ENCODE measurements around the gene IFIT2. TPM values are rescaled to one million over a fixed set of nuclear protein-coding genes. Genes with fewer than 3 reads are reported as not detected.

IFIT2 gene
- total RNA-seq, 1 donor from 2014 or later, result 4.9 TPM

GRCh38 chr10:89273680-89274079 lies 28.2 kb upstream of the IFIT2 start:
- no peaks in the 10 kb centered on the region for H3K36me3 Mint-ChIP-seq (ENCODE audit: low read depth)
- POLR2A ChIA-PET, result no interaction called here

GRCh38 chr10:89274928-89275327 lies 26.9 kb upstream of the IFIT2 start:
- no peaks in the 10 kb centered on the region for H3K9me3 Mint-ChIP-seq
- no peaks in the 10 kb centered on the region for H3K36me3 Mint-ChIP-seq (ENCODE audit: low read depth)

More at GRCh38 chr10:89273680-89274079, 28.2 kb upstream of the IFIT2 start:
- no peak overlapping the region for H3K27ac Mint-ChIP-seq
- no peak overlapping the region for H3K4me3 Mint-ChIP-seq
- TF ChIP-seq CTCF (IDR thresholded peaks at IDR 0.05), result no peak
- no peaks in the 10 kb centered on the region for H3K9me3 Mint-ChIP-seq
- intact Hi-C loops (cut with micrococcal nuclease), result no loop called here
- DNase-seq (no peak), ATAC-seq (ENCODE audit: low read depth) (no peak)
- CTCF ChIA-PET, result interaction anchor here (1.3 to 1.4 kb wide), 2 partner anchors 10 to 96 kb away, joined by 3 to 4 read pairs; no protein-coding TSS in a partner anchor
- H3K4me1 Mint-ChIP-seq, result no peaks in the 10 kb centered on the region
- H3K27me3 Mint-ChIP-seq, result peaks cover 7% of the 10 kb centered on the region

GRCh38 chr10:89275383-89275782 lies 26.5 kb upstream of the IFIT2 start:
- intact Hi-C loops (cut with micrococcal nuclease), result no loop called here
- DNase-seq, result no peak
- no peak for TF ChIP-seq CTCF (IDR thresholded peaks at IDR 0.05)
- H3K4me1 Mint-ChIP-seq, result no peaks in the 10 kb centered on the region
- ChIA-PET CTCF (interaction anchor here (0.7 kb wide), 1 partner anchor 94 kb away, joined by 4 read pairs; no protein-coding TSS in a partner anchor), POLR2A (no interaction called here)
- no peaks in the 10 kb centered on the region for H3K36me3 Mint-ChIP-seq (ENCODE audit: low read depth)
- peaks cover 7% of the 10 kb centered on the region for H3K27me3 Mint-ChIP-seq
- ATAC-seq (ENCODE audit: low read depth), result no peak
- no peak overlapping the region for H3K4me3 Mint-ChIP-seq
- no peaks in the 10 kb centered on the region for H3K9me3 Mint-ChIP-seq
- H3K27ac Mint-ChIP-seq, result no peak overlapping the region

More at GRCh38 chr10:89274928-89275327, 26.9 kb upstream of the IFIT2 start:
- POLR2A ChIA-PET, result no interaction called here
- no peak for DNase-seq
- no peak overlapping the region for H3K27ac Mint-ChIP-seq
- CTCF ChIA-PET, result interaction anchor here (0.7 kb wide), 1 partner anchor 94 kb away, joined by 4 read pairs; no protein-coding TSS in a partner anchor
- TF ChIP-seq CTCF (IDR thresholded peaks at IDR 0.05), result no peak
- no peaks in the 10 kb centered on the region for H3K4me1 Mint-ChIP-seq
- ATAC-seq (ENCODE audit: low read depth), result no peak
- intact Hi-C loops (cut with micrococcal nuclease), result no loop called here
- H3K27me3 Mint-ChIP-seq, result peaks cover 7% of the 10 kb centered on the region
- no peak overlapping the region for H3K4me3 Mint-ChIP-seq

GRCh38 chr10:89278034-89278535 lies 23.8 kb upstream of the IFIT2 start:
- no peak overlapping the region for H3K4me3 Mint-ChIP-seq
- H3K9me3 Mint-ChIP-seq, result no peaks in the 10 kb centered on the region
- DNase-seq, result no peak
- TF ChIP-seq CTCF (IDR thresholded peaks at IDR 0.05), result no peak
- intact Hi-C loops (cut with micrococcal nuclease), result no loop called here
- H3K36me3 Mint-ChIP-seq (ENCODE audit: low read depth), result no peaks in the 10 kb centered on the region
- ATAC-seq (ENCODE audit: low read depth), result no peak
- ChIA-PET POLR2A (no interaction called here), CTCF (no interaction called here)
- H3K27me3 Mint-ChIP-seq, result peaks cover 5% of the 10 kb centered on the region
- H3K27ac Mint-ChIP-seq, result no peak overlapping the region
- H3K4me1 Mint-ChIP-seq, result peaks cover 2% of the 10 kb centered on the region

DNA sequence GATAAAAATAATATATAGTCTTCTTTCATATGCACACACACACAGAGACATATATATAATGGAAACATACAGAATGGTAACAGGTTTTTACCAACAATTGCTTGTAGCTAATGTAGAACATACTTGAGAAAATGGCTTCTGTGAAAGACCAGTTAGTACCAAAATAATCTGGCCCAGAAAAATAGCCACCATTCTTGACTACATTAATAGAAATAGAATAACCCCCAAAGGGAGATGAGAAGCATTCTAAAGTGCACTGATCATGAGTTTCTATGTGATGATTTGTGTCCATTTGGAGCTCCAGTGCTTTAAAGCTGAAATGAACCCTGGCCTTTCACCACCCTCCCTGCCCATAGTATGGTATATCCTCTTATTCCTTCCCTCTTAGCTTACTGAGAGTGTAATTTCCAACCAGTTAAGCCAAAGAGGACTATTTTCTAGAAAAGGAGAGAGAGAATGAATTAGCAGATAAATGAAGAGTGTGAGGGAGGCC lies 22.9 kb upstream of the IFIT2 start:
- Mint-ChIP-seq H3K27ac (no peak overlapping the region), H3K27me3 (peaks cover under 1% of the 10 kb centered on the region), H3K4me3 (no peak overlapping the region), H3K36me3 (ENCODE audit: low read depth) (no peaks in the 10 kb centered on the region), H3K4me1 (peaks cover 3% of the 10 kb centered on the region), H3K9me3 (no peaks in the 10 kb centered on the region)
- CTCF ChIA-PET, result no interaction called here
- intact Hi-C loops (cut with micrococcal nuclease), result no loop called here
- no peak for ATAC-seq (ENCODE audit: low read depth)
- POLR2A ChIA-PET, result no interaction called here
- no peak for TF ChIP-seq CTCF (IDR thresholded peaks at IDR 0.05)
- DNase-seq, result no peak

Data from activated B cell treated with CpG ODN at 0.5 μM for 24 hours (primary cell).